ENCODE measurements around the gene C8A.

DNA sequence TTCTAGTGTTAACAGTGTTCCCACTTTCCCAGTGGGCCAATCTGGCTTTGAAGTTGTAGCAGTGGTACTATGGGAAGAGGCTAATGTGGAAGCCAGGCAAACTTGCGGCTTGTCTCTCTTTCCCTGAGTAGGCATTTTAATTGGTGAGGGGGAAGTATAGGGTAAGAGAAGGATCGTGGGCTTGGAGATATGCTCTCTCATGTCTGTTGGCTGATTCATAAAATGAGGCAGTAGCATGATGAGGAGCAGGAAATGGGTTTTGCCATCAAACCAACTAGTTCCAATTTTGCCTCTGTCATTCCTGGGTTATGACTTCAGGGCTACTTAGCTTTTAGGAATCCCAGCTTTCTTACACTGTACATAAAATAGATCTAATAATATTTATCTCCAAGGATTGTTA is 12.1 kb downstream of the C8A start:
- TF ChIP-seq, protein P1, sequence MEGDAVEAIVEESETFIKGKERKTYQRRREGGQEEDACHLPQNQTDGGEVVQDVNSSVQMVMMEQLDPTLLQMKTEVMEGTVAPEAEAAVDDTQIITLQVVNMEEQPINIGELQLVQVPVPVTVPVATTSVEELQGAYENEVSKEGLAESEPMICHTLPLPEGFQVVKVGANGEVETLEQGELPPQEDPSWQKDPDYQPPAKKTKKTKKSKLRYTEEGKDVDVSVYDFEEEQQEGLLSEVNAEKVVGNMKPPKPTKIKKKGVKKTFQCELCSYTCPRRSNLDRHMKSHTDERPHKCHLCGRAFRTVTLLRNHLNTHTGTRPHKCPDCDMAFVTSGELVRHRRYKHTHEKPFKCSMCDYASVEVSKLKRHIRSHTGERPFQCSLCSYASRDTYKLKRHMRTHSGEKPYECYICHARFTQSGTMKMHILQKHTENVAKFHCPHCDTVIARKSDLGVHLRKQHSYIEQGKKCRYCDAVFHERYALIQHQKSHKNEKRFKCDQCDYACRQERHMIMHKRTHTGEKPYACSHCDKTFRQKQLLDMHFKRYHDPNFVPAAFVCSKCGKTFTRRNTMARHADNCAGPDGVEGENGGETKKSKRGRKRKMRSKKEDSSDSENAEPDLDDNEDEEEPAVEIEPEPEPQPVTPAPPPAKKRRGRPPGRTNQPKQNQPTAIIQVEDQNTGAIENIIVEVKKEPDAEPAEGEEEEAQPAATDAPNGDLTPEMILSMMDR (optimal IDR thresholded peaks at IDR 0.05 in 1 of 3, IDR thresholded peaks at IDR 0.05 in 1 of 3, conservative IDR thresholded peaks at IDR 0.05 in 1 of 3; ENCODE audit: extremely low read depth in 1 of 3, insufficient read depth in 2 of 3, low read length in 3 of 3): no peak
- no peak for TF ChIP-seq EZH2 (IDR thresholded peaks at IDR 0.05; ENCODE audit: low read length)

Measured in keratinocyte (primary cell).